GM12872 (cell line): Measurements from ENCODE around the gene LSR.

Source experiments
- CTCF ChIP-seq: IDR thresholded peaks from 3 replicates; pipeline ENCODE4 v1.5.1; 2011; ENCODE audit warnings: low read depth, mild to moderate bottlenecking, low read length, moderate library complexity; ENCODE audit not compliant: insufficient read depth

Gene LSR

GRCh38 chr19:35293808-35294207, 45.0 kb downstream of the LSR start:
- no peak for TF ChIP-seq CTCF

GRCh38 chr19:35294328-35294727, 45.5 kb downstream of the LSR start:
- TF ChIP-seq CTCF = no peak

- no peak for TF ChIP-seq CTCF
These were observed 46.3 kb downstream of the LSR start for GRCh38 chr19:35294859-35295791.

- TF ChIP-seq CTCF = no peak
These were observed 47.1 kb downstream of the LSR start for GRCh38 chr19:35295792-35296462.

- TF ChIP-seq CTCF = no peak
These were observed 48.1 kb downstream of the LSR start for GRCh38 chr19:35296644-35297514.

- no peak for TF ChIP-seq CTCF
These were observed 48.7 kb downstream of the LSR start for GRCh38 chr19:35297515-35297848.

- TF ChIP-seq CTCF = no peak
These were observed 49.1 kb downstream of the LSR start for GRCh38 chr19:35297922-35298321.
